HG03442 (cell line): ENCODE measurements around the gene MAGI3.
"Not testable (repeated sequence)": the region's sequence is repeated elsewhere in the genome, so short reads cannot be mapped to it uniquely, and the experiment has no call there.

Experiments used
- ATAC-seq: cut with Tn5 transposase; IDR thresholded peaks from one replicate; pipeline ENCODE4 v1.9.1; 2021; ENCODE audit warnings: mild to moderate bottlenecking, moderate library complexity; ENCODE audit not compliant: unreplicated experiment

MAGI3 gene

DNA sequence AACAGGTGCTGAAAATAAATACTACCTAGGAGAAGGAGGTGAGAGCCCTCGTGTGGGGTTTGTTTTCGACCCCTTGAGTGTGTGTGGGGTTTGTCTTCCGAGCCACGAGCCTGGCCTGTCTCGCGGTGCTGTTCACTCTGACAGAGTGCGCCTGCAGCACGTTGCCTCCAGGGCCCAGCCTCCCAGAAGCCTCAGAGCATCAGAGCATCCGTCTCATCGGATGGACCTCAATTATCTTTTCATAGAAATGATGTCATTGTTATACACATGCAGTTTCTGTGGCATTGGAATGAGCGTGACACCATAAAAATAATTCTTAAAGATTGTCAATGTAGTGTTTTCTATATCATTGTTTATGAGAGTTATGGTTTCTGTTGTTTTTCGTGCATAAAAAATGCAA, 119.5 kb downstream of the MAGI3 start:
- not testable (repeated sequence) for ATAC-seq

DNA sequence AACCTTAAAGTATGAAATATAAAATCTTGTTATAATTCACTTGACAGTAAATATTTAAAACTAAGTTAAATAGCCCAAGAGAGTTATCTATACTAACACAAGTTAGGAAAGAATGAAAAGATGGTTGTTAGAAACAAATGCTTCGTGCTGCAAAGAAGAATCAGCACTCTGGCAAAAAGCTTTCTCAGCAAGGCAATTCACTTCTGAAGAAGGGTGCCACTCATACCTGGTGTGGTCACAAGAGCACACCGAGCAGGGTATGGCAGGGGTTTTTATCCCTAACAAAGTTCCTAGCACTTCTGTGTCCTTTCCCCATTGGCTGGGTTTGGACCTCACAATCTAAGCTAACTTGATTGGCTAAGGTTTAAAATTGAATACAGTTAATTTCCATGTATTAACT, 121.0 kb downstream of the MAGI3 start:
- no peak for ATAC-seq

DNA sequence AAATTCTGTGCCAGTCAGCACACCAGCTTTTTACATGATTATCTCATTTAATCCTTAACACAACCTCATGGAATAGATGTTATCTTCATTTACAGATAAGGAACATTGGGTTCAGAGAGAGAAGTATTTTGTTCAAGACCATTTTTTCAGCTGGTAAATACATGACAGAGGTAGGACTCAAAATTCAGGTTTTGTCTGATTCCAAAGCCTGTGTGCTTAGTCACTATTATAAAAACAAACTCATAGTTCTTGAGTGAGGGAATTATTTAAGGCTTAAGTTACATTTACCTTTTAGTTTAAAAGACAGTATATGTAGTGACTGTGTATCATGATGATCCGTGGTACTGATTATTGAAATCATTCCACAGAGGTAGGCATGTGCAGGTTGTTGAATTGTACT, 125.2 kb downstream of the MAGI3 start:
- no peak for ATAC-seq

DNA sequence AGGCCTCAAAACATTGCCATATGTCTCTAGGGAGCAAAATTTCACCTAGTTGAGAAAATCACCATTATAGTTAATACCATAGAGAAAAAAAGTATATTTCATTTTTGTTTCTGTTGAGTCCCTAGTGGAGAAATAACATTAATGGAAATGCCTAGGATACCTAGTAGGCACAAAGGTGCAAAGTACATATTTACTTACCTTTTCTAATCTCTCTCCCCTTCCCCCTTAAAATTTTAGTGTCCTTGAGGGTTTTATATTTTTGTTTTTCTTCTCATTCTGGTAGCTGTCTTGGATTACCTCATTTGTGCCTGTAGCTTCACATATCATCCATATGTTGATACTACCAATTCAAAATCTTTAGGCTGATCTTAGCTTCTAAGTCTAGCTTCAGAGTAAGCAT, 127.0 kb downstream of the MAGI3 start:
- ATAC-seq, result no peak

DNA sequence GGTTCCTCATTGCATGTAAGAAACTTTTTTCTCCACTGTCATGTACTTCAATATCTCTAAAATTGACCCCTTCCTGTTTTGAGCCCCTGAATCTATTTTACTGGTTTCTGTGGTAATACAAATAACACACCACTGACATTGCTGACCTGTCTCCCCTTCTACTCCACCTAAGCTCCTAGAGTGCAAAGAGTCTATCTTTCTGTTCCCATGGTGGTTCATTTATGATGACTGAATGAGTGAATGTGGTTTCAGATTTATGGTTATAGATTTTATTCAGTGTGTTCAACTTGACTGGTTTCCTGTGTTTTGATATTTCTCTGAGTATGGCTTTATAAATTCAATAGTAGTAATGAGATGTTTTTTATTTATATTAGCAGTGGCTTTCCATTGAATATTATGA, 127.7 kb downstream of the MAGI3 start:
- no peak for ATAC-seq

DNA sequence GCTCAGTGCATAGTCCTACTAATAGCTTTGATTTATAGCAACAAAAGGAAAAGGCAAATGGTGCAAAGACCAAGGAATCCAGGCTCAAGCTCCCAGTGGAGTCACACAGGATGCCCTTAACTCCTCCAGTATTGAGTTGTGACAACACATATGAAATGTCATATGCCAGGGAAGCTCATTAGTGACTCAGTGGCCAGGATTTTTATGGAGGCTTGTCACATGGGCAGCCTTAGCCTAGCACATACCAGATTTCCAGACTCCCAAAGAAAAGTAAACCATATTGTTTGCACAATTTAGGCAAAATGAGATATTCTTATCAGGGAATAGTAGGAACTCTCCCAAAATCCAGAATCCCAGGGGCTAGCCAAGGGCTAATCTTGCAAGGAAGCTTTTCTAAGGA, 129.2 kb downstream of the MAGI3 start:
- ATAC-seq, result no peak

DNA sequence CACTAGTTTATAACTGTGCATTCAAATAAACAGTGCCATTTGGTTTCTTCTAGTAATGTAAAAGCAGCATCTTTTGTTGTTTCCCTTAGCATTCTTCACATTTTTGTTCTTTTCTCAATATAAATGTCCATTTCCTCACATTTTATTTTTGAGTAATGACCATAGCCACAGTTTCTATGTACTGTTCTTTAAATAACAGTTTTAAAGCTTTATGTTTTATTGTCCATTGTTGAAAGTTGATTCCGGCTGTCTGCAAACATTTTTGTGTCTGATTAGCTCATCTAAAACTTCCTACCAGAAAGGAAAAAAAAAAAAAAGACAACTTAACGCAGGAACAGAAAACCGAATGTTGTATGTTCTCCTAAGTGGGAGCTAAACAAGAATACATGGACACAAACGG, 139.7 kb downstream of the MAGI3 start:
- ATAC-seq, result no peak

DNA sequence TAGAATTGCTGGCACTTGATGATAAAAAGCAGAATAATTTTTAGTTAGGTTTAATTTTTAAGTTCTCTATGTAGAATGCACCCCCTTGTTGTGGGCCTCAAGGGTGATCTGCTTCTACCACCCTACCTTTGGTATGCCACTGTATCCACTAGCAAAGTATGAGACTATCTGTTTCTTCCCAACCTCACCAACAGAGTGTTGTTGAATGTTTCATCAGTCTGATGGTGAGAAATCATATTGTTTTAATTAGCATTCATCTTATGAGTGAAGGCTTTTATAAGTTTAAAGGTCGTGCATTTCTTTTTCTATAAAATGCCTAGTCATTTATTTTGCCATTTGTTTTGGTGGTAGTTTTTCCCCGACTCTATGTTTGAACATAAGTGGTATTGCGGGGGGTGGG, 141.0 kb downstream of the MAGI3 start:
- no peak for ATAC-seq

DNA sequence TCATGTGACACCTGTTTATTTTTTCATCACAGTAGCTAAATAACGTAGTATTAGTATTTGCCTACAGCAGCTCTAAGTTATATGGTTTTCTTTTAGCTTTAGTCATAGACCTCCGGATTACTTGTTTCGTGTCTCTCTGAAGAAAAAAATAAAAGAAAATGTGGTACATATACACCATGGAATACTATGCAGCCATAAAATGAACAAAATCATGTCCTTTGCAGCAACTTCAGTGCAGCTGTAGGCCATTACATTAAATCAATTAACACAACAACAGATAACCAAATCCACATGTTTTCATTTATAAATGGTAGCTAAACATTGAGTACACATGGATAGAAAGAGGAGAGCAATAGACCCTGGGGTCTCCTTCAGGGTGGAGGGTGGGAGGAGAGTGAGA, 142.7 kb downstream of the MAGI3 start:
- ATAC-seq, result no peak

DNA sequence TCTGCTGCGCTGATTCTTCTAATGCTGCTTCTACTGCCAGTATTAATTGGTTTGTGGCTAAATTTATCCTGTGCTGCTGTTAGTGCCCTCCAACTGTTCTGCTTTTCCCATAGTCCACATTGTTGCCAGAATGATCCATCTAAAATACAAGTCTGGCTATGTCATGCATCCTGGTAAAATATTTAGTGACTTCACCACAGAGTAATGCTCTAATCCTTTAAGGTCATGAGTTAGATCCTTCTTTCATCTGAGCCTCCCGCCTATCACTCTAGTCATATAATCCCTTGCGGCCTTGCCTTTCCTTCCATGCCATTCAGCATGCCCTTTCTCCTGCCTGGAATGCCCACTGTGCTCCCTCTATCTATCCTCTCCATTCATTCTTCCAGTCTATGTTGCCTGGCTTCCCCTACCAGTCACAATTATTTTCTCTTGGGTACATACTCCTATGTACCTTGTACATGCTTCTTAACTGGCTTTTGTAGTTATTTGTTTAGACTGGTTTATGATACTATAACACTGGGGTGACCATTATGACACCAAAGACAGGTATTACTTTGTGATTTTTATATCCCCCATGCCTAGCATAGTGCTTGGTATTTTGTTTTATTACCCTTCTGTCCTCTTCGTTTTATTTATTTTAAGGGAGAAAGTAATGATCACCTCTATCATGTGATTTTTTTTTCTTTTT, 144.0 kb downstream of the MAGI3 start:
- no peak for ATAC-seq

DNA sequence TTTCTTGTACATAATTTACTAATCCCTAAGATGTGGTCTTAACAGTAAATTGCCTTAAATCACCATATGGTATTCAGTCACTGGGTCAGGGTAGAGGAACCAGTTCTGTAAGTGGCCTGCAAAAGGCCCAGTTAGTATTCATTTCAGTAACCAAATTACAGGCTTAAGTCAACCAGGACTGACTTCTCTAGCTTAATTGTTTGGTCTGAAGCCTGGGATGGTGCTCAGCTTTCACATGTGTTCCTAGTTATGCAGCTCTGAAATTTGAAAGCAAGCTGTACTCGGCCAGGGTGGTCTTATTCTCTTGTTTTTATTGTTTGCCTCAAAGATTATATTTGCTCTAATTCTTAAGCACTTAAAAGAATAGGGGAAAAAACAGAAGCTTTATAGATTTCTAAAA, 144.6 kb downstream of the MAGI3 start:
- ATAC-seq, result no peak

DNA sequence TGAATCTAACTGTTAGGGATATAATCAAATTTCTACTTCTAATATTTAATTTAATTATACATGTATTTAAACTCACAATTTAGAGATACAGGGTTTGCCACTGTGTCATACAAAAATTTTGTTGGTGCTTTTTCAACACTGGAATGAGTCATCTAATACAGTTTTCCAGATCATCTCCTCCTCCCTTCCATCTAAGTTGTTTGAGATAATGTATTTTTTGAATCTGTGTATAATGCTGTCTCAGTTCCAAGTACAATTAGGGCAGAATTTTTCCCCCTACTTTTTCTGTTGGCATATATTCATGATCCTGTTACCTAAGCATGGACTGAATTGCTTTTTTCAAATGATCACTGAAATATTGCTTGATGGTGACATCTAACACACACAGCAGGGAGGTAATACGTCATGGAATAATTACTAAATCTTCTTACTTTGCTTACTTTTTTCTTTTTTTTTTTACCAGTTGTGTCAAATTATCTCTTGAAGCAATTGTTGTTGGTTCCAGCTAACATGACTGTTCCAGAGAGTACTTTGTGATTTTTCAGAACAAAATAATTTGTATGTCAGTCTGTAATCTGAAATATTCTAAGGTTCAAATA, 146.0 kb downstream of the MAGI3 start:
- no peak for ATAC-seq

DNA sequence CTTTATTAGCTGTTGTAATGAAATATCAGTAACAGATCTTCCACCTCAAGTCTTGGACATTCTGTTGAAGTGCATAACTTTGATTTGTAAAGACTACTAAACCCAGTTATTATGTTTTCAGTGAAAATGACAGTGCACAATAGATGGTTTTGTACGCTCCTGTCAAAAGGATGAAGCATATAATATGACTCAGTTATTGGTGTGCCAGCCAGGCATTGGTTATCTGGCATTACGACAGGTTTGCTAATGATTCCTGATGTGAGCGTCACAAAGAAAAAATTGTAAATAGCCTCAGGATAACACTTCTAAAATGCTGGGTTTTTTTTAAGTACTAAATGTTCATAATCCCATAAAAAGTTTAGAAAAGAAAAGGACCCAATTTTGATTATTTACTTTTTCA, 147.9 kb downstream of the MAGI3 start:
- ATAC-seq, result no peak

DNA sequence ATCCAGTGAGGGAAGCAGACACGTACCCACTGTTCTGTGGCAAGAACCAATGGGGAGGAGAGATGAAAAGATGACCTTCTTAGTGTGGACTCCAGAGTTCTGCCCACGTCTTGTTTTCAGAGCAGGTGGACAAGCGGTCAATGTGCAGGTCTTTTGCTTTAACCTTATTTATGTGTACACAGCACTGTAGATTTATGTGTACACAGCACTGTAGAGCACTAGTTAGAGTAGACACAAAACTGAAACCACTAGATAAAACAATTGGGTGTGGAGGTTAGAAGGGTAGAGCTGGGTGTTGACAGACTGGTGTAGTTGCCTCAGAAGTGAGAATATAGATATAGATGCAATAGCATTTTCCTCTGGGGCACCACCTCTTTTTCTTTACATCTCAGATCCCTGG, 150.0 kb downstream of the MAGI3 start:
- ATAC-seq, result no peak

DNA sequence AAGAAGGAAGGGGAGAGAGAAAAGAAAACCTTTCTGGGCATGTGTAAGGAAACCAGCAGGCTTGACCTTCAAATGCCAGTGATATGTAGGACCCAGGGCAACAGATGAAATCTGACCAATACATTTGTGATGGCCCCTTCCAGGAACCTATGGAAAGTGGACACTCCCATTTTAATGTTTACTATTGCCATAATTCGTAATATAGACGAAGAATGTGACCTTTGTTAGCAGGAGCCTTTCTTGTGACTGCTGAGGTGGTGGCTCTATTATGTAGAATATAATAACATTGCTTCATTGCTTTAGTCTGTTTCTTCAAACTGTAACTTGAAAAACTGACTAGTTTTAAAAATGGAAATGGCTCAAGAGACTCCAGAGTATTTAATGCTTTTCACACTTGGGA, 150.8 kb downstream of the MAGI3 start:
- no peak for ATAC-seq

DNA sequence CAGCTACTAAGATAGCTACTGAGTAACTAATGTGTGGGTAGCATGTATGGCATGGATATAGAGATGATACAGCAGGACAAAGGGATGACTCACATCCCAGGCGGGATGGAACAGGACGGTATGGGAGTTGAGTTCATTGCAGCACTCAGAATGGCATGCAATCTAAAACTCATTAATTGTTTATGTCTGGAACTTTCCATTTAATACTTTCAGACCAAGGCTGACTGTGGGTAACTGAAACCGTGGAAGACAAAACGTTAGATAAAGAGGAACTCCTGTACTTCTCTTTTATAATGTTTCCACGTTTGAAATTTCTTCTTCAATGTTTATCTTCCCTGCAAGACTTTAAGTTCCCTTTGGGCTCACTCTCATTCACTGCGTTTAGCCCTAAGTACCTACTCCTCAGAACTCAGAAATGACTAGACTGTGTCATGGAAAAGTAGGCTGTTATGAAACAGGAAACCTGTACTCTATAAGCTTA, 151.9 kb downstream of the MAGI3 start:
- no peak for ATAC-seq

DNA sequence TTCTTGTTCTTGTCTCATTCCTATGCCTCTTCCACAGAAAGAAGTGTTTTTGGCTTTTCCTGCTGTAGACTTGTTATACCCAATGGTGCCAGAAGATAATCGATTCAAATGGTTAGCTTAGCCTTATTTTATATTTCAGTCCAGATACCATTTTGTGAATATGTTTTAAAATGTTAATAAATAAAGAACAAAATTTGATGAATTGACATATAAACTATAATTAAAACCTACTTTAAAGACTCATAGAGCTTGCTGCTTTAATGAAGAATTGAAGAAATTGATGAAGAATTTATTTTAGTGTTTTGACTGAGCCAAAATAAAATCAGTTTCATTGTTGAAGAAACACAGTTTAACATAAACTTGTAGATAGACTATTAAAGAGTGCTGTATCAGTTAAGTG, 152.8 kb downstream of the MAGI3 start:
- ATAC-seq, result no peak

DNA sequence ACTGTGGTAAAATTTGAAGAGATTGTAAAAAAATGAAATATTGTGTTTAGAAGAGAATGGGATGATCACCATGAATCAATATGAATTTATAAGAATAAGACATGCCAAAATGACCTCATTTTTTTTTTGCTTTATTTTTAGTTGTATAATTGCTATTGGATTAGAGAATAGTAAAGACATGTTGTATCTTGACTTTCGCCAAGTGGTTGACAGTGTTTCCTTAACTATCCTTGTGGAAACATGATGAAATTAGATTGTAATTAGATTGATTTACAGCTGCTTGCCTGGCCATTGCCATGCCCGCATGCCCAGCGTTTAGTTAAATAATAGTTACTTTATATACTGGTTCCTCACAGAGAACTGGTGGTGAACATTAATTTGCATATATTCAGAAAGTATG, 154.9 kb downstream of the MAGI3 start:
- ATAC-seq, result no peak

DNA sequence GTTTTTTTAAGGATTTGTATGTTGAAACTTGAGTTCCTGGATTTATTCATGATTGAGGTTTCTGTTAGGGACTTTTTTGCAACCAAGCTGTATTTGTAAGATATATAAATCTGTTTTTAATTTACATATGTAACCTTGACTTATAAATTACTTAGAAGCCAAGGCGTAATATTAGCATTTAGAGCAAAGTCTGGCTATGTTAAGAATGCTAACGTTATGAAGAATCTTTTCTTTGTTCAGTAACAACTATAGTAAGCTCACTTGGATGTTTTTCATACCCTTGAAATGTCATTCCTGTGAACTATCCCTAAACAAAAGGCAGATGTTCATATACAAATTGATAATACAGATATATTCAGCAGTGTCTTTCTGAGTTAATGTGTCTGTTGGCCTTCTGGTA, 155.3 kb downstream of the MAGI3 start:
- no peak for ATAC-seq

DNA sequence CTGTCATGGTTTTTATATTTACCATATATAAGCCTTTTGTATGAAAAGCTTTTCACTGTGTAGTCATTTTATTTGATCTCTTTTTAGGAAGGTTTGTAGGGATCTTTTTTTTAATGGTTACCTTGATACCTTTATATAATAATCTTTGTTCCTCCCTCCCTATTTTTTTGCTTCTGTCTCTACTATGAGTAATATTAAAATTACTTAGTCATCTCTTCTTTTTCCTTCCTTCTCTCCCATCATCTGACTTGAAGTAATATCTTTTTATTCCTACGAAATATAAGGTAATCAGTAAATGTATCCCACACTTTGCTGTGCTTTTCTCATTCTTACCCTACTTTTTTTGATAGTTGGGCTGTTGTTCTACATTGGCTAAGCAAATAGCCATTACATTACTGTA, 161.4 kb downstream of the MAGI3 start:
- no peak for ATAC-seq

DNA sequence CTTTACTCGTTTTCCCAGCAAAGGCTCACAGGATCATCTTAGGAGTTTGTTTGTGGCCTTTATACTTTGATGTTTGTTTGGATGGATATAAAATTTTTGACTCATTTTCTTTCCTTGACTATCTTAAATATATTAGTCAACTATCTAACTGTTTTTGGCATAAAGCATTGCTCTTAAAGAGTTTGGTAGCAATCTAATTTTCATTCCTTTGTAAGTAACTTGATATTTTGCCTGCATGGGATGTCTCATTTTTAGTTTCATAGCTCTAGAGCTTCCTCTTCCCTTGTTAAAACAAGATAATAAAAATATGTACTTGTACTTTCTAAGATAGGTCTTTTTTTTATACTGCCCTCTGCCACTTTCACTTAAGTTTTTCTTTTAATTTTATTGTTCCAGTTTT, 161.9 kb downstream of the MAGI3 start:
- no peak for ATAC-seq

DNA sequence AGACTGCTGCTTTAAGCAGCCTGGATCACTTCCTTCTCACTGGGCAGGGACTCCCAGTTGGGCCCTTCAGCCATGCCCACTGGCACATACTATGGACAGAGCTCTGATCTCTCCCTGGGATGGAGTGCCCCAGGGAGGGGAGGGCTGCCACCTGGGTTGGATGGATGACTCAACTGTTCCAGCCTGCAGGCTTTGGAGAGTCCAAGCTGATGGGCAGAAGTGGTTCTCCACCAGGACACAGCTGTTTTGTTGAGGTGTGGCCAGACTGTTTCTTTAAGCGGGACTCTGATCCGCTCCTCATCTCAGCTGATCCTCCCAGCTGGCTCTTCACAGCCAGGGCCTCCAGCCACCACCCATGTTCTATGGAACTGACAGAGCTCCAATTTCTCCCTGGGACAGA, 166.9 kb downstream of the MAGI3 start:
- ATAC-seq, result no peak

DNA sequence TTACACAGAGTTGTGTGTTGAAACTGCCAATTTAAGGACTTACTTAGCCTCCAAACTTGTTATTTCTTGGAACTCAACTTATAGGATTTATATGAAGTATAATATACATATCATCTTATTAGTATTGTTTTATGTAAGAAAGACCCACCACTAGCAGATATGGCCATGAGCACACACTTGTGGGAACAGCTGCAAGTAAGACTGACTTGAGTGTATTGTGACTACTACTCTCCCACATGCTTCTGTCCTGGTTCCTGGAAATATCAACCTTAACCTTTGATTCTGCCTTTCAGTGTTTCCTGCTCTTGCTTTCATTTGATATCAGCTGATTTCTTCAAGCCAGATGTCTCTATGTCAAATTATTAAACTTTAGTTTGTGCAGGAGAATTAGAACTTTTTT, 175.3 kb downstream of the MAGI3 start:
- ATAC-seq, result no peak
